Neural cell (in vitro differentiated cells): ENCODE measurements around the gene DOP1A.

Experiments used
- EP300 ChIP-seq: fragments of 450-650 bp; conservative IDR thresholded peaks from 2 replicates; pipeline ENCODE4 v1.6.1; 2014; ENCODE audit warnings: antibody characterized with exemption, mild to moderate bottlenecking, moderate library complexity; ENCODE audit not compliant: poor library complexity, severe bottlenecking
- TAF1 ChIP-seq: IDR thresholded peaks from 2 replicates; pipeline ENCODE4 v1.6.1; 2012; ENCODE audit warnings: low read depth
- TF ChIP-seq, protein P1 (sequence below): fragments of 450-650 bp; IDR thresholded peaks from 2 replicates; pipeline ENCODE4 v1.5.1; 2014; ENCODE audit warnings: antibody characterized with exemption, mild to moderate bottlenecking, moderate library complexity; ENCODE audit not compliant: poor library complexity, severe bottlenecking
- TF ChIP-seq, protein P2 (sequence below): IDR thresholded peaks from 2 replicates; pipeline ENCODE4 v1.6.1; 2012; ENCODE audit warnings: borderline replicate concordance

- TF ChIP-seq EP300 (no peak), TAF1 (no peak)
- TF ChIP-seq, protein P1, sequence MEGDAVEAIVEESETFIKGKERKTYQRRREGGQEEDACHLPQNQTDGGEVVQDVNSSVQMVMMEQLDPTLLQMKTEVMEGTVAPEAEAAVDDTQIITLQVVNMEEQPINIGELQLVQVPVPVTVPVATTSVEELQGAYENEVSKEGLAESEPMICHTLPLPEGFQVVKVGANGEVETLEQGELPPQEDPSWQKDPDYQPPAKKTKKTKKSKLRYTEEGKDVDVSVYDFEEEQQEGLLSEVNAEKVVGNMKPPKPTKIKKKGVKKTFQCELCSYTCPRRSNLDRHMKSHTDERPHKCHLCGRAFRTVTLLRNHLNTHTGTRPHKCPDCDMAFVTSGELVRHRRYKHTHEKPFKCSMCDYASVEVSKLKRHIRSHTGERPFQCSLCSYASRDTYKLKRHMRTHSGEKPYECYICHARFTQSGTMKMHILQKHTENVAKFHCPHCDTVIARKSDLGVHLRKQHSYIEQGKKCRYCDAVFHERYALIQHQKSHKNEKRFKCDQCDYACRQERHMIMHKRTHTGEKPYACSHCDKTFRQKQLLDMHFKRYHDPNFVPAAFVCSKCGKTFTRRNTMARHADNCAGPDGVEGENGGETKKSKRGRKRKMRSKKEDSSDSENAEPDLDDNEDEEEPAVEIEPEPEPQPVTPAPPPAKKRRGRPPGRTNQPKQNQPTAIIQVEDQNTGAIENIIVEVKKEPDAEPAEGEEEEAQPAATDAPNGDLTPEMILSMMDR = no peak
- TF ChIP-seq, protein P2, sequence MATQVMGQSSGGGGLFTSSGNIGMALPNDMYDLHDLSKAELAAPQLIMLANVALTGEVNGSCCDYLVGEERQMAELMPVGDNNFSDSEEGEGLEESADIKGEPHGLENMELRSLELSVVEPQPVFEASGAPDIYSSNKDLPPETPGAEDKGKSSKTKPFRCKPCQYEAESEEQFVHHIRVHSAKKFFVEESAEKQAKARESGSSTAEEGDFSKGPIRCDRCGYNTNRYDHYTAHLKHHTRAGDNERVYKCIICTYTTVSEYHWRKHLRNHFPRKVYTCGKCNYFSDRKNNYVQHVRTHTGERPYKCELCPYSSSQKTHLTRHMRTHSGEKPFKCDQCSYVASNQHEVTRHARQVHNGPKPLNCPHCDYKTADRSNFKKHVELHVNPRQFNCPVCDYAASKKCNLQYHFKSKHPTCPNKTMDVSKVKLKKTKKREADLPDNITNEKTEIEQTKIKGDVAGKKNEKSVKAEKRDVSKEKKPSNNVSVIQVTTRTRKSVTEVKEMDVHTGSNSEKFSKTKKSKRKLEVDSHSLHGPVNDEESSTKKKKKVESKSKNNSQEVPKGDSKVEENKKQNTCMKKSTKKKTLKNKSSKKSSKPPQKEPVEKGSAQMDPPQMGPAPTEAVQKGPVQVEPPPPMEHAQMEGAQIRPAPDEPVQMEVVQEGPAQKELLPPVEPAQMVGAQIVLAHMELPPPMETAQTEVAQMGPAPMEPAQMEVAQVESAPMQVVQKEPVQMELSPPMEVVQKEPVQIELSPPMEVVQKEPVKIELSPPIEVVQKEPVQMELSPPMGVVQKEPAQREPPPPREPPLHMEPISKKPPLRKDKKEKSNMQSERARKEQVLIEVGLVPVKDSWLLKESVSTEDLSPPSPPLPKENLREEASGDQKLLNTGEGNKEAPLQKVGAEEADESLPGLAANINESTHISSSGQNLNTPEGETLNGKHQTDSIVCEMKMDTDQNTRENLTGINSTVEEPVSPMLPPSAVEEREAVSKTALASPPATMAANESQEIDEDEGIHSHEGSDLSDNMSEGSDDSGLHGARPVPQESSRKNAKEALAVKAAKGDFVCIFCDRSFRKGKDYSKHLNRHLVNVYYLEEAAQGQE = no peak
These were observed 85.4 kb downstream of the DOP1A start for GRCh38 chr6:83152913-83153312.
